GM18870 (cell line): ENCODE data around the gene LMO7.

Experiments
- ATAC-seq: cut with Tn5 transposase; IDR thresholded peaks from one replicate; pipeline ENCODE4 v1.9.1; 2021; ENCODE audit warnings: moderate library complexity; ENCODE audit not compliant: unreplicated experiment

LMO7 gene

DNA sequence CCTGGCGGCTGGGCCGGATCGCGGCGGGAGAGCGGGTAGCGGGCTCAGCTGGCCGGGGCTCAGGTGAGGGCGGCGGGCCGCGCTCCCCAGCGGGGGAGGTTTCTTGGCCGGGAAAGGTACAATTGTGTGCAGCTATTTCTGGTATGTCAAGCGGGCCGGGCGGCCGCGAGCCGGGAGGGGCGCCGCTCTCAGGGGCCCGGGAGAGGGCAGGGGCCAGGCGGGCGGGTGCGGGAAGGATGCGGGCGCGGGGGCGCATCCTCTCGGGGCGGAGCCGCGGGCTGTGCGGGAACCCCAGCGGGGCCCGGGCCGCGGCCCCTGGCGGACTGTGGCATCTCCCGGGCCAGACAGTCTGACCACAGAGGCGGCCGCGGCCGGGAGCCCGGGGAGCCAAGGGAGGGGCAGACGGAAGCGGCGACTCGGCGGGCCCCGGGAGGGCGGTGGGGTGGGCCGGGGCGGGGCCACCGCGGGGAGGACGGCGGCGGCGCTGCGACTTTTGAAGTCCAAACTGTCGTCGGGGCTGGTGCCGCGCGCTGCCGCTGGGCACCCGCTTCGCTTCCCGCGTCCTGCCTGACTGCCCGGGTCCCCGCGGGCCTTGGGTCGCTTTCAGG is at the start of gene LMO7:
TSS of gene LMO7 (plus strand) at position 503 of the 608 bp plus-strand sequence. CDS start 328 bp downstream, outside the sequence.
- peak; percentile 37 for ATAC-seq

GRCh38 chr13:75587679-75588078 is 48.5 kb upstream of the LMO7 start:
- ATAC-seq, result no peak

GRCh38 chr13:75596657-75597182 is 39.4 kb upstream of the LMO7 start:
- ATAC-seq, result no peak

DNA sequence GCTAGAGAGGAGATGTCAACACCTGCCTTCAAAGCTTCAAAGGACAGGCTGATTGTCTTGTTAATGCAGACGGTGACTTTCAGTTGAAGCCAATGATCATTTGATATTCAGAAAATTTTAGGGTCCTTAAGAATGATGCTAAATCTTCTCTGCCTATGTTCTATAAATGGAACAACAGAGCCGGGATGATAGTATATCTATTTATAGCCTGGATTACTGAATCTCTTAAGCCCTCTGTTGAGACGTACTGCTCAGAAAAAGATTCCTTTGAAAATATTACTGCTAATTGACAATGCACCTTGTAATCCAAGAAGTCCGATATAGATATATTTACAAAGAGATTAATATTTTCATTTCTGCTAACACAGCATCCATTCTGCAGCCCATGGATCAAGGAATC is 35.8 kb upstream of the LMO7 start:
- ATAC-seq, result no peak

DNA sequence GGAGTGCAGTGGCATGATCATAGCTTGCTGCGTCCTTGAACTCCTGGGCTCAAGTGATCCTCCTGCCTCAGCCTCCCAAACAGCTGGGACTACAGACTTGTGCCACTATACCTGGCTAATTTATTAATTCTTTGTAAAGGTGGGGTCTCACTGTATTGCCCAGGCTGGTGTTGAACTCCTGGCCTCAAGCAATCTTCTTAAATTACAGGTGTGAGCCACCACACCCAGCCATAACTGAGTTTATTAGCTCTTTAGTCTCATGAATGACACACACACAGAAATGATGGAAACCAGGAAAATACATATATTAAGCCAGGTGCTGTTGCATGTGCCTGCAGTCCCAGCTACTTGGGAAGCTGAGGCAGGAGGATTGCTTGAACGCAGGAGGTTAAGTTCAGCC is 33.1 kb upstream of the LMO7 start:
- ATAC-seq, result no peak

DNA sequence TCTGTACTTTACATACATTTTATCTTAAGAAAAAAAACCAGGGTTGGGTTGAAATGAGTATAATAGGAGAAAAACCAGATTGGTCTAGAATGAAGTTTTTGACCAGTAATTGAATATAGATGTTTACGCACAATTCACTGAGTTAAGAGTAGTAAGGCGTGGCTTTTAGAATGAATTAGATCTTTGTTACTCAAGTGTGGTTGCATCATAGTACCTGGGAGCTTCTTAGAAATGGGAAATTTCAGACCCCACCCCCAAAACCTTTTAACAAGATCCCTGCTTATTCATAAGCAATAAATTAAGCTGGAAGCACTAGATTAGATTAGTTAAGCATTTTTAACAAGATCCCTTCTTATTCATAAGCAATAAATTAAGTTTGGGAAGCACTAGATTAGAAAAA is 28.7 kb upstream of the LMO7 start:
- ATAC-seq, result no peak

DNA sequence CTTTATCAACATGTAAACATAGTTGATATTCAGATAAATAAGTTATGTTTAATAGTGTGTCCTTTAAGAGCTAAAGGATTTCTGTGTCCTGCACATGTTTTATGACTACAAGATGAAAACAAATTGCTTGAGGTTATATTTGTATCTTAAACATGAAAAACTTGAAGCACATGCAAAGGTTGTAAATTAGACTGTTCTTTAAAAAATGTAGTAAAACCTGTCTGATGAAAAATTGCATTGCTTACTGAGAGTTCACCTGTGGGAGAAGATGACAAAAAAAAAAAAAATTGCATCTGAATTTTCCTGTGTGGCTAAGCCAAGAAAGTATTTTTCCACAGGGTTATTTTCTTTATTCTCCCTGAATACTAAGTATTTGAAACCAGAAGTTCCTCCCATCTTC is 25.7 kb upstream of the LMO7 start:
- ATAC-seq, result no peak

DNA sequence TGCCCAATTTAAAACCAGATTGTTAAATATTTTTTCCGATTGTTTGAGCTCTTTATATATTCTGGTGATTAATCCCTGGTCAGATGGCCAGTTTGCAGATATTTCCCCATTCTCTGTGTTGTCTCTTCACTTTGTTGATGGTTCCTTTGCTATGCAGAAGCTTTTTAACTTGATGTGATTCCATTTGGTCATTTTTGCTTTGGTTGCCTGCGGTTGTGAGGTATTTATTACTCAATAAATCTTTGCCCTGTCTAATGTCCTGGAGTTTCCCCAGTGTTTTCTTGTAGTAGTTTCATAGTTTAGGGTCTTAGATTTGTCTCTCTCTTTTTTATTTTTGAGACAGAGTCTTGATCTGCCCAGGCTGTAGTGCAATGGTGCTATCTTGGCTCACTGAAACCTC is 23.8 kb upstream of the LMO7 start:
- no peak for ATAC-seq

- no peak for ATAC-seq
Measured at GRCh38 chr13:75617230-75617629, 18.9 kb upstream of the LMO7 start.

- ATAC-seq, result no peak
Measured at GRCh38 chr13:75618308-75618707, 17.8 kb upstream of the LMO7 start.

- no peak for ATAC-seq
Measured at GRCh38 chr13:75620020-75620419, 16.1 kb upstream of the LMO7 start.

GRCh38 chr13:75621147-75621546 is 15.0 kb upstream of the LMO7 start:
- ATAC-seq, result no peak

DNA sequence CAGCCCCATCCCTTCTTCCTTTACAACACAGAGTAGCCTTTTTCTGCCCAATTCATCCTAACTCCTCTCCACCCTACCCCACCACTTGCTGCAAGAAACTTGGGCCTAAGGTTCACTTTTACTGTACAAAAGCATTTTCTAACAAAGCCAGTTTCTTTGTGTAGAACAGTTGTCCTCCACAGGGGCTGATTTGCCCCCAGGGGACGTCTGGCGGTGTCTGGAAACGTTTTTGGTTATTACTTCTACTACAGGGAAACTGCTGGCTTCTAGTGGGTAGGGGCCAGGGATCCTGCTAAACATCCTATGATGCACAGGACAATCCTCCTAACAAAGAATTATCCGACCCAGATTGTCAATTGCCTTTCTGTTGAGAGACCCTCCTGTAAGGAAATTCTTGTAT is 7.3 kb upstream of the LMO7 start:
- ATAC-seq, result no peak

GRCh38 chr13:75633285-75633684 is 2.8 kb upstream of the LMO7 start:
- ATAC-seq, result no peak

DNA sequence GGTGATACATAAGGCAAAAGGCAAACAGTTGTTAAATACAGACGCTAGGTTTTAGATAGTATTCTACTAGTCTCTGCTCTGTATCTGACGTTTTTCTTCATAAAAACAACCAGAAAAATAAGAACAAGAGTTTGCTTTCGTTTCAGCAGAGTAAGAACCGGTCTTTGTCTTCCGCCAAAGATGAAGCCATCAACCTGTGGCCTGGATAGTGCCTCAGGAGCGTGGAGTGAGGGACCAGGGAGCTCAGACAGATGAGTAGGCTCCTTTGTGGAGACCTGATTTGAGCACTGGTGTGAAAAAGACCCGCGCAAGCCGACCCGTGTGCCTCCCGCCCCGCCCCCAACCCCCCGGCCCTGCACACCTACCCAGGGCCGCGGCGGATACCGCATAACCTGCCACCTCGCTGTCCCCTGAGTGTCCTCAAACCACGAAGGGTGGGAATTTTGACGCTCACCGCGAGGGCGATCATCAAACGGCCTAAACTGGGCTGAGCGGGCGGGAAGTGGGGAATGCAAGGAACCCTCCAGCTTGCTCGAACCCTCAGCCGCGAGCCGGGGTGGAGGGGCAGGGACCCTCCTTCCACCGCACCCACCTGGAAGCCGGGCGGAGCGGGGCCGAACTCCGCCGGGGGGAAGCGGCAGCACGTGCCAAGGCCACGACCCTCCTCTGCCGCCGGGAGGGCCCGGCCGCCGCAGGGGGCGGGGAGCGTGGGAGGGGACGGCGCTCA is 866 bp upstream of the LMO7 start:
- ATAC-seq, result no peak

- peak; percentile 45 for ATAC-seq
Measured at GRCh38 chr13:75636436-75637180, 478 bp downstream of the LMO7 start.

GRCh38 chr13:75637181-75637750 is 1.1 kb downstream of the LMO7 start:
- no peak for ATAC-seq

DNA sequence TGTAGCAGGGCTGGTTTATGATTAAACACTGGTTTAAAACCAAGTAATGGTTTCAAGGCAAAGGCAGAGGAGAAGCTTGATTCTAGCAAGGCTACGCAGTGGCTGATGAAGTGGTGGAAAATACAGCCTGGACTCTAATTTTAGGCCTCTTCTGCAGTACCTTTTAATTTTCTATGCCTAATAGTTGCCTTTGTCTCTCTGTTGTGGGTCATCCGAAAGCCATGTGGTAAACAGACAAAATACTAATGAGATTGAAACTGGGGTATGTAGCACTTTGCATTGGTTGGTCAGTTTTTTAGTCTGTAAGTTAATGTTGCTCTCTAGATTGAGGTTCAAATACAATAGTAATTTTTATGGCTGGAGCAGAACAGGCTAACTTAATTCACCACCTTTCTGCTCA is 3.3 kb downstream of the LMO7 start:
- no peak for ATAC-seq

- ATAC-seq, result no peak
Measured at GRCh38 chr13:75641026-75641425, 4.9 kb downstream of the LMO7 start.

- ATAC-seq, result no peak
Measured at GRCh38 chr13:75643182-75643581, 7.1 kb downstream of the LMO7 start.

DNA sequence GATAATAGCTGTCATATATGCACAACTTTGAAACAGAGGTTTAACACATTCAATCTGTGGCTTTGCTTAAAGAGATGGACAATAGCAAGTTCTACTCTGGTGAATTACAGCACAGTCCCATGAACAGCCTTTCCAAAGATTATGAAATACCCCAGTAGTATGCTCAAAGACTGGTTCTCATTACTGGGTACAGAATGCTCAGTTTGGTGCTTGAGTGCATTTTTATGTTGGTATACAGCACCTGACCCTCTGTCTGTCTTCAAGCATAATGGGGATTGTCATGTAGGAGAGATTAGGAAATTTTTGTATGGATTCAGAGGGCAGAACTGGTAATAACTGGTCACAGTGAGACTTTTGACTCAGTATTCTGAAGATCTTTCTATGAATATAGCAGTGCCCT is 7.6 kb downstream of the LMO7 start:
- ATAC-seq, result no peak

- no peak for ATAC-seq
Measured at GRCh38 chr13:75645141-75645540, 9.0 kb downstream of the LMO7 start.
